ENCODE results near the gene TMEM229B. TPM values are rescaled to one million over a fixed set of nuclear protein-coding genes. Genes with fewer than 3 reads are reported as not detected.
"Not testable (repeated sequence)": the region's sequence is repeated elsewhere in the genome, so short reads cannot be mapped to it uniquely, and the experiment has no call there.

Gene TMEM229B
- polyA plus RNA-seq, 2 donors: 0.26 to 0.28 TPM

- no peaks in the 10 kb centered on the region for H3K9me3 ChIP-seq (ENCODE audit: control insufficient read depth in 2 of 2, insufficient read depth in 1 of 2, low read depth in 1 of 2, low read length in 1 of 2)
- H3K4me1 ChIP-seq (ENCODE audit: control insufficient read depth in 2 of 2, insufficient read depth in 2 of 2, low read length in 1 of 2): no peaks in the 10 kb centered on the region
- no peaks in the 10 kb centered on the region for H3K27me3 ChIP-seq (ENCODE audit: control insufficient read depth in 1 of 2, insufficient read depth in 2 of 2, low read length in 2 of 2)
- no peaks in the 10 kb centered on the region for H3K36me3 ChIP-seq (ENCODE audit: control insufficient read depth in 2 of 2, insufficient read depth in 2 of 2, low read length in 1 of 2)
- no peak overlapping the region for H3K27ac ChIP-seq (ENCODE audit: low read depth in 2 of 2, low read length in 1 of 2)
- H3K4me3 ChIP-seq (ENCODE audit: low read depth in 1 of 2, low read length in 2 of 2): no peak overlapping the region
- WGBS, 2 donors: 85 to 86% methylated on average over 8 of the region's 8 CpGs
Measured at GRCh38 chr14:67464879-67465278, 23.6 kb downstream of the TMEM229B start.

DNA sequence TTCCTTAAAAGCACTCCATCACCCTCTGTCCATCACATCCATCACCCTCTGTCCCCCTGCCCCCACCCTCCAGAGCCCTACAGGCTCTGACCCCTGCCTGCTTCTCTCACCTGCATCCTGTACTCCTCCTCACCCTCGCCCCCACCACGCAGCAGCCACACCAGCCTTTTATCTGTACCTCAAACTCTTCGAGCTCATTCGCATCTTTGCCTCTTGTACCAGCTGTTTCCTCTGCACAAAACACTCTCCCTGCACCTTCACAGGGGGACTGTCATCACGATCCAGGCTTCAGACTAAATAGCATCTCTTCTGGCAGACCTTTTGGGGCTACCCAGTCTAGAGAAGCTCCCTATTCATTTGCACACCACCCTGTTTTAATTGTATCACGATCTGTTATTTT, 24.1 kb downstream of the TMEM229B start:
- no peak overlapping the region for H3K27ac ChIP-seq (ENCODE audit: low read depth in 2 of 2, low read length in 1 of 2)
- H3K36me3 ChIP-seq (ENCODE audit: control insufficient read depth in 2 of 2, insufficient read depth in 2 of 2, low read length in 1 of 2): no peaks in the 10 kb centered on the region
- H3K9me3 ChIP-seq (ENCODE audit: control insufficient read depth in 2 of 2, insufficient read depth in 1 of 2, low read depth in 1 of 2, low read length in 1 of 2): no peaks in the 10 kb centered on the region
- 58 to 72% methylated on average over 6 of the region's 6 CpGs for WGBS, 2 donors
- H3K27me3 ChIP-seq (ENCODE audit: control insufficient read depth in 1 of 2, insufficient read depth in 2 of 2, low read length in 2 of 2): no peaks in the 10 kb centered on the region
- no peaks in the 10 kb centered on the region for H3K4me1 ChIP-seq (ENCODE audit: control insufficient read depth in 2 of 2, insufficient read depth in 2 of 2, low read length in 1 of 2)
- no peak overlapping the region for H3K4me3 ChIP-seq (ENCODE audit: low read depth in 1 of 2, low read length in 2 of 2)

- no peaks in the 10 kb centered on the region for H3K4me1 ChIP-seq (ENCODE audit: control insufficient read depth in 2 of 2, insufficient read depth in 2 of 2, low read length in 1 of 2)
- H3K9me3 ChIP-seq (ENCODE audit: control insufficient read depth in 2 of 2, insufficient read depth in 1 of 2, low read depth in 1 of 2, low read length in 1 of 2): no peaks in the 10 kb centered on the region
- no peaks in the 10 kb centered on the region for H3K36me3 ChIP-seq (ENCODE audit: control insufficient read depth in 2 of 2, insufficient read depth in 2 of 2, low read length in 1 of 2)
- 94 to 98% methylated on average over 3 of the region's 3 CpGs for WGBS, 2 donors
- H3K27ac ChIP-seq (ENCODE audit: low read depth in 2 of 2, low read length in 1 of 2): no peak overlapping the region
- H3K27me3 ChIP-seq (ENCODE audit: control insufficient read depth in 1 of 2, insufficient read depth in 2 of 2, low read length in 2 of 2): no peaks in the 10 kb centered on the region
- H3K4me3 ChIP-seq (ENCODE audit: low read depth in 1 of 2, low read length in 2 of 2): no peak overlapping the region
Measured at GRCh38 chr14:67463900-67464299, 24.6 kb downstream of the TMEM229B start.

- Histone ChIP-seq H3K27ac (ENCODE audit: low read depth in 2 of 2, low read length in 1 of 2) (no peak overlapping the region), H3K36me3 (ENCODE audit: control insufficient read depth in 2 of 2, insufficient read depth in 2 of 2, low read length in 1 of 2) (no peaks in the 10 kb centered on the region), H3K4me1 (ENCODE audit: control insufficient read depth in 2 of 2, insufficient read depth in 2 of 2, low read length in 1 of 2) (no peaks in the 10 kb centered on the region), H3K9me3 (ENCODE audit: control insufficient read depth in 2 of 2, insufficient read depth in 1 of 2, low read depth in 1 of 2, low read length in 1 of 2) (no peaks in the 10 kb centered on the region), H3K4me3 (ENCODE audit: low read depth in 1 of 2, low read length in 2 of 2) (no peak overlapping the region), H3K27me3 (ENCODE audit: control insufficient read depth in 1 of 2, insufficient read depth in 2 of 2, low read length in 2 of 2) (no peaks in the 10 kb centered on the region)
- WGBS, 2 donors: 90 to 91% methylated on average over 1 of the region's 1 CpG
Measured at GRCh38 chr14:67461996-67462395, 26.5 kb downstream of the TMEM229B start.

GRCh38 chr14:67461341-67461985, 27.1 kb downstream of the TMEM229B start:
- no peaks in the 10 kb centered on the region for H3K27me3 ChIP-seq (ENCODE audit: control insufficient read depth in 1 of 2, insufficient read depth in 2 of 2, low read length in 2 of 2)
- H3K4me3 ChIP-seq (ENCODE audit: low read depth in 1 of 2, low read length in 2 of 2): no peak overlapping the region
- 68 to 69% methylated on average over 3 of the region's 3 CpGs for WGBS, 2 donors
- H3K9me3 ChIP-seq (ENCODE audit: control insufficient read depth in 2 of 2, insufficient read depth in 1 of 2, low read depth in 1 of 2, low read length in 1 of 2): no peaks in the 10 kb centered on the region
- no peak overlapping the region for H3K27ac ChIP-seq (ENCODE audit: low read depth in 2 of 2, low read length in 1 of 2)
- no peaks in the 10 kb centered on the region for H3K36me3 ChIP-seq (ENCODE audit: control insufficient read depth in 2 of 2, insufficient read depth in 2 of 2, low read length in 1 of 2)
- no peaks in the 10 kb centered on the region for H3K4me1 ChIP-seq (ENCODE audit: control insufficient read depth in 2 of 2, insufficient read depth in 2 of 2, low read length in 1 of 2)

- 87 to 89% methylated on average over 5 of the region's 5 CpGs for WGBS, 2 donors
- Histone ChIP-seq H3K4me1 (ENCODE audit: control insufficient read depth in 2 of 2, insufficient read depth in 2 of 2, low read length in 1 of 2) (no peaks in the 10 kb centered on the region), H3K36me3 (ENCODE audit: control insufficient read depth in 2 of 2, insufficient read depth in 2 of 2, low read length in 1 of 2) (no peaks in the 10 kb centered on the region), H3K4me3 (ENCODE audit: low read depth in 1 of 2, low read length in 2 of 2) (no peak overlapping the region), H3K27ac (ENCODE audit: low read depth in 2 of 2, low read length in 1 of 2) (no peak overlapping the region), H3K9me3 (ENCODE audit: control insufficient read depth in 2 of 2, insufficient read depth in 1 of 2, low read depth in 1 of 2, low read length in 1 of 2) (no peaks in the 10 kb centered on the region), H3K27me3 (ENCODE audit: control insufficient read depth in 1 of 2, insufficient read depth in 2 of 2, low read length in 2 of 2) (no peaks in the 10 kb centered on the region)
Measured at GRCh38 chr14:67459336-67459735, 29.2 kb downstream of the TMEM229B start.

DNA sequence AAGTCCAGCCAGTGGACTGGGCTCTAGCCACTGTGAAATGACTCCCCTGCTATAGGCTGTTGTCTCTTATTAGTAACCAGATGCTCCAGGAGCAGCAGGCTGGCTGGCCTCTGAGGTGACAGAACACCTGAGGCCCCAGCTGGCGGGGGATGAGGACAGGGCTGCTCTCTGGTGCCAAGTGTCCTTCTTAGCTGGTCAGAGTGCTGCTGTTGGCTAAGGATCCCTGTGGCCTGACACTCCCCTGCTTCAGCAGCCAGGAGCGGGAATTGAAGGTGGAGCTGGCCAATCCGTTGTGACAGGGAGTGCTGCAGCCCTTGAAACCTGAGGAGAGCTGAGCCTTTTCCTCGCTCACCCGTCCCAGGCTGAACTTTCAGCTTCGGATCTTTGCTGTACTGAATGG, 30.7 kb downstream of the TMEM229B start:
- Histone ChIP-seq H3K4me1 (ENCODE audit: control insufficient read depth in 2 of 2, insufficient read depth in 2 of 2, low read length in 1 of 2) (no peaks in the 10 kb centered on the region), H3K9me3 (ENCODE audit: control insufficient read depth in 2 of 2, insufficient read depth in 1 of 2, low read depth in 1 of 2, low read length in 1 of 2) (no peaks in the 10 kb centered on the region), H3K36me3 (ENCODE audit: control insufficient read depth in 2 of 2, insufficient read depth in 2 of 2, low read length in 1 of 2) (no peaks in the 10 kb centered on the region), H3K27ac (ENCODE audit: low read depth in 2 of 2, low read length in 1 of 2) (no peak overlapping the region), H3K27me3 (ENCODE audit: control insufficient read depth in 1 of 2, insufficient read depth in 2 of 2, low read length in 2 of 2) (no peaks in the 10 kb centered on the region), H3K4me3 (ENCODE audit: low read depth in 1 of 2, low read length in 2 of 2) (no peak overlapping the region)
- WGBS, 2 donors: 45 to 49% methylated on average over 6 of the region's 6 CpGs

GRCh38 chr14:67456732-67457131, 31.8 kb downstream of the TMEM229B start:
- no peaks in the 10 kb centered on the region for H3K36me3 ChIP-seq (ENCODE audit: control insufficient read depth in 2 of 2, insufficient read depth in 2 of 2, low read length in 1 of 2)
- no peak overlapping the region for H3K4me3 ChIP-seq (ENCODE audit: low read depth in 1 of 2, low read length in 2 of 2)
- H3K4me1 ChIP-seq (ENCODE audit: control insufficient read depth in 2 of 2, insufficient read depth in 2 of 2, low read length in 1 of 2): no peaks in the 10 kb centered on the region
- no peaks in the 10 kb centered on the region for H3K9me3 ChIP-seq (ENCODE audit: control insufficient read depth in 2 of 2, insufficient read depth in 1 of 2, low read depth in 1 of 2, low read length in 1 of 2)
- 80 to 93% methylated on average over 5 of the region's 5 CpGs for WGBS, 2 donors
- no peak overlapping the region for H3K27ac ChIP-seq (ENCODE audit: low read depth in 2 of 2, low read length in 1 of 2)
- H3K27me3 ChIP-seq (ENCODE audit: control insufficient read depth in 1 of 2, insufficient read depth in 2 of 2, low read length in 2 of 2): no peaks in the 10 kb centered on the region

DNA sequence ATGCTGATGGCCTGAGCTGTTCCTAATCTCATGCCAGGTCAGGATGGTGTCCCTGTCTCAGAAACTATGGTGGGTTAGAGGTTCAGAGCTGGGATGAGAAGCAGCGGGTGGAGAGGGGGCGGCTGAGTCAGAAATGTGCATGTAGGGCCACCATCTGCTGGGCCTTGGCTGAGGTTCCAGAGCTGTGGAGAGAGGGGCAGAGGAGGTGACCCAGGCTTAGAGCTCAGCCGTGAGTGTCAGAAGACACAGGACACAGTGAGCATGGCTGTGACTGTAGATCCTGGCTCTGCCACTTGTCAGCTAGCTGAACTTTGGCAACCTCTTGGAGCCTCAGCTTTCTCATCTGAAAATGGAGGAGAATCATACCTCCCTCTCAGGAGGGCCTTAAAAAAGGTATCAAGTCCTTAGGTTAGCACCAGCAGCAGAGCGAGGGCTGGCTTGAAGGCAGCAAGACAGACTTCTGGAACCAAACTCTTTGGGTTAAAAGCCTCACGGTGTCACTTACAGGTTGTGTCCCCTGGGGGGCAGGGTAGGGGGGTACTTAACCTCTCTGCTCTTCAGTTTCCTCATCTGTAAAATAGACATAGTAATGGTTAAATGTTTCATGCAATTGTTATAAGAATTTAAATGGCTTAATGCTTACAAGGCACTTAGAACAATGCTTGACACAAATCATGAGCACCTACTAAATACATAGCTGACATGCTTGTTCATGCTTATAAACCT, 34.8 kb downstream of the TMEM229B start:
- Histone ChIP-seq H3K4me3 (ENCODE audit: low read depth in 1 of 2, low read length in 2 of 2) (no peak overlapping the region), H3K27me3 (ENCODE audit: control insufficient read depth in 1 of 2, insufficient read depth in 2 of 2, low read length in 2 of 2) (no peaks in the 10 kb centered on the region), H3K9me3 (ENCODE audit: control insufficient read depth in 2 of 2, insufficient read depth in 1 of 2, low read depth in 1 of 2, low read length in 1 of 2) (no peaks in the 10 kb centered on the region), H3K4me1 (ENCODE audit: control insufficient read depth in 2 of 2, insufficient read depth in 2 of 2, low read length in 1 of 2) (no peaks in the 10 kb centered on the region), H3K27ac (ENCODE audit: low read depth in 2 of 2, low read length in 1 of 2) (no peak overlapping the region), H3K36me3 (ENCODE audit: control insufficient read depth in 2 of 2, insufficient read depth in 2 of 2, low read length in 1 of 2) (no peaks in the 10 kb centered on the region)
- WGBS, 2 donors: 82 to 86% methylated on average over 5 of the region's 5 CpGs

DNA sequence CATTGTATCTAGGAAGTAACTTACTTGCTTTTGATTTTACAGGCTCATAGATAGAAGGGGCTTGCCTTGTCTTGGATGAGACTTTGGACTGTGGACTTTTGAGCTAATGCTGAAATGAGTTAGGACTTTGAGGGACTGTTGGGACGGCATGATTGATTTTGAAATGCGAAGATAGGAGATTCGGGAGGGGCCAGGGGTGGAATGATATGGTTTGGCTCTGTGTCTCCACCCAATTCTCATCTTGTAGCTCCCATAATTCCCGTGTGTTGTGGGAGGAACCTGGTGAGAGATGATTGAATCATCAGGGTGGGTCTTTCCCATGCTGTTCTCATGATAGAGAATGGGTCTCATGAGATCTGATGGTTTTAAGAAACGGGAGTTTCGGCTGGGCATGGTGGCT, 36.9 kb downstream of the TMEM229B start:
- H3K27ac ChIP-seq (ENCODE audit: low read depth in 2 of 2, low read length in 1 of 2); H3K27me3 ChIP-seq (ENCODE audit: control insufficient read depth in 1 of 2, insufficient read depth in 2 of 2, low read length in 2 of 2); H3K36me3 ChIP-seq (ENCODE audit: control insufficient read depth in 2 of 2, insufficient read depth in 2 of 2, low read length in 1 of 2); H3K9me3 ChIP-seq (ENCODE audit: control insufficient read depth in 2 of 2, insufficient read depth in 1 of 2, low read depth in 1 of 2, low read length in 1 of 2); H3K4me1 ChIP-seq (ENCODE audit: control insufficient read depth in 2 of 2, insufficient read depth in 2 of 2, low read length in 1 of 2); H3K4me3 ChIP-seq (ENCODE audit: low read depth in 1 of 2, low read length in 2 of 2): not testable (repeated sequence)
- 80 to 83% methylated on average over 6 of the region's 6 CpGs for WGBS, 2 donors

Measured in esophagus (tissue), 2 donors.